ENCODE data around the gene CAPSL. TPM values are rescaled to one million over a fixed set of nuclear protein-coding genes. Genes with fewer than 3 reads are reported as not detected.

CAPSL gene
- total and polyA plus RNA-seq, 2 of the 8 experiments (the other 6 are each of a cell fraction or from before 2014, with no cell fraction given), result not detected

GRCh38 chr5:35919191-35919590, 19.2 kb downstream of the CAPSL start (continued):
- TF ChIP-seq MAFK (IDR thresholded peaks at IDR 0.05; ENCODE audit: low read depth, low read length), result no peak
- TF ChIP-seq NRF1 (IDR thresholded peaks at IDR 0.05; ENCODE audit: low read depth, low read length), result no peak
- no peak for TF ChIP-seq POLR2A (IDR thresholded peaks at IDR 0.05; ENCODE audit: control extremely low read depth in 1 of 2, low read depth in 2 of 2, low read length in 2 of 2)
- no peak for TF ChIP-seq EP300 (IDR thresholded peaks at IDR 0.05; ENCODE audit: borderline replicate concordance in 1 of 2, low read depth in 2 of 2, low read length in 2 of 2)
- no peak for TF ChIP-seq USF2 (IDR thresholded peaks at IDR 0.05; ENCODE audit: low read length)
